Stimulated activated CD8-positive, alpha-beta memory T cell treated with anti-CD3 and anti-CD28 coated beads, Interleukin-12 subunit alpha, Interleukin-12 subunit beta, amount 100 ng/mL, for 4 hours (primary cell): ENCODE results near the gene EZR.
A peak's percentile ranks its signal among the peaks of the same experiment; 100 is the strongest.

Source experiments
- DNase-seq: peaks from one replicate; pipeline ENCODE4 v3.0.0-alpha.2; 2020; ENCODE audit warnings: low read depth

EZR gene

GRCh38 chr6:158817728-158818580, 1.2 kb downstream of the EZR start:
- peak; percentile 70 for DNase-seq

- DNase-seq = no peak
Measured at GRCh38 chr6:158816803-158817727, 2.1 kb downstream of the EZR start.

GRCh38 chr6:158816329-158816728, 2.8 kb downstream of the EZR start:
- DNase-seq = no peak

- no peak for DNase-seq
Measured at GRCh38 chr6:158815907-158816306, 3.3 kb downstream of the EZR start.

- DNase-seq = no peak
Measured at GRCh38 chr6:158815379-158815724, 3.8 kb downstream of the EZR start.

GRCh38 chr6:158813032-158813431, 6.1 kb downstream of the EZR start:
- no peak for DNase-seq

- DNase-seq = no peak
Measured at GRCh38 chr6:158812611-158813010, 6.6 kb downstream of the EZR start.

- no peak for DNase-seq
Measured at GRCh38 chr6:158810155-158811095, 8.7 kb downstream of the EZR start.

GRCh38 chr6:158808941-158809678, 10.1 kb downstream of the EZR start:
- DNase-seq = no peak

GRCh38 chr6:158808442-158808833, 10.7 kb downstream of the EZR start:
- DNase-seq = no peak

GRCh38 chr6:158807515-158808441, 11.4 kb downstream of the EZR start:
- no peak for DNase-seq

GRCh38 chr6:158805698-158806377, 13.3 kb downstream of the EZR start:
- DNase-seq = no peak

- DNase-seq = no peak
Measured at GRCh38 chr6:158804207-158804606, 15.0 kb downstream of the EZR start.

- DNase-seq = no peak
Measured at GRCh38 chr6:158803733-158804143, 15.4 kb downstream of the EZR start.

GRCh38 chr6:158801655-158802294, 17.4 kb downstream of the EZR start:
- DNase-seq = no peak

GRCh38 chr6:158799051-158799792, 19.9 kb downstream of the EZR start:
- no peak for DNase-seq

- no peak for DNase-seq
Measured at GRCh38 chr6:158798311-158798710, 20.9 kb downstream of the EZR start.
